B cell (primary cell): ENCODE data around the gene MICAL3.

ENCODE experiments used
- EZH2 ChIP-seq: IDR thresholded peaks from 2 replicates; pipeline ENCODE4 v1.6.1; 2012; ENCODE audit warnings: borderline replicate concordance, low read depth, mild to moderate bottlenecking, moderate library complexity, low read length; ENCODE audit not compliant: insufficient read depth, poor library complexity, severe bottlenecking
- TF ChIP-seq, protein P1 (sequence below): fragments of 200-600 bp; IDR thresholded peaks from one replicate; pipeline ENCODE4 v1.8.0; 2022; ENCODE audit warnings: antibody characterized with exemption, mild to moderate bottlenecking

DNA sequence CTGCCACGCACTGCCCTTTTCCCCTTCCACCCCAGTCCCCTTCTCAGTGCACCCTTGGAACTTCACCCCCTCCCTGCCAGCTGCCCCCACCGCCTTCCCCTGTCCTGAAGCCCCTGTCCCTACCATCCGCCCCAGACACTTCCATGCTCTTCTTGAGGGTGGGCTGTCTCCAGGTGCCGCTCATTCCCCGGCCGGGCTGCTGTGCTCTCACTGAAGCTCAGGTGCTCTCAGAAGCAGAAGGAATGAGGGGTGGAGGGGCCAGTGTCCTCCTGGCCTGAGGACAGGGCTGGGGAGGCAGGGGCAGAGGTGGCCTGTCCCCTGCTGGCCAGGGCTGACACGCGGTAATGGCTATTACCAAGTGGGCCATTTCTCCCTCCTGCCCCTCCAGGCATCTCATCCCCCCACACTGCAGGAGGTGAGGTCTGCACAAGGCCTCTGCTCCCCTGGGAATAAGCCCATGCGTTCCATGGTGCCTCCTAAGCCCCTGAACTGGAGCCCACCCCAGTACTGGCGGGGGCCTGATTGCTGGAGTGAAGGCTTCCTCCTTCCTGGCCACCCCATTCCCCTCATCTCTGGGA, 243.5 kb downstream of the MICAL3 start:
- TF ChIP-seq, protein P1, sequence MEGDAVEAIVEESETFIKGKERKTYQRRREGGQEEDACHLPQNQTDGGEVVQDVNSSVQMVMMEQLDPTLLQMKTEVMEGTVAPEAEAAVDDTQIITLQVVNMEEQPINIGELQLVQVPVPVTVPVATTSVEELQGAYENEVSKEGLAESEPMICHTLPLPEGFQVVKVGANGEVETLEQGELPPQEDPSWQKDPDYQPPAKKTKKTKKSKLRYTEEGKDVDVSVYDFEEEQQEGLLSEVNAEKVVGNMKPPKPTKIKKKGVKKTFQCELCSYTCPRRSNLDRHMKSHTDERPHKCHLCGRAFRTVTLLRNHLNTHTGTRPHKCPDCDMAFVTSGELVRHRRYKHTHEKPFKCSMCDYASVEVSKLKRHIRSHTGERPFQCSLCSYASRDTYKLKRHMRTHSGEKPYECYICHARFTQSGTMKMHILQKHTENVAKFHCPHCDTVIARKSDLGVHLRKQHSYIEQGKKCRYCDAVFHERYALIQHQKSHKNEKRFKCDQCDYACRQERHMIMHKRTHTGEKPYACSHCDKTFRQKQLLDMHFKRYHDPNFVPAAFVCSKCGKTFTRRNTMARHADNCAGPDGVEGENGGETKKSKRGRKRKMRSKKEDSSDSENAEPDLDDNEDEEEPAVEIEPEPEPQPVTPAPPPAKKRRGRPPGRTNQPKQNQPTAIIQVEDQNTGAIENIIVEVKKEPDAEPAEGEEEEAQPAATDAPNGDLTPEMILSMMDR: no peak
- TF ChIP-seq EZH2: no peak
